ENCODE data around the gene N4BP2L2. TPM values are rescaled to one million over a fixed set of nuclear protein-coding genes. Genes with fewer than 3 reads are reported as not detected.

N4BP2L2 gene
- total and polyA plus RNA-seq, 9 of the 15 experiments (the other 6 are each of a cell fraction or from before 2014, with no cell fraction given), result 33.9 to 76.4 (median 48.7) TPM

- peak; percentile 48; the same call in 1 of the 2 replicates for TF ChIP-seq JUND (IDR thresholded peaks at IDR 0.05; ENCODE audit: borderline replicate concordance, low read depth, low read length)
- TF ChIP-seq JUND (tag; IDR thresholded peaks at IDR 0.05; ENCODE audit: borderline replicate concordance, low read depth, low read length), result no peak
- TF ChIP-seq CEBPG (CRISPR knock-in tag; IDR thresholded peaks at IDR 0.05), result no peak
- TF ChIP-seq CEBPG (tag; conservative IDR thresholded peaks at IDR 0.05 in 1 of 2, IDR thresholded peaks at IDR 0.05 in 1 of 2), result no peak
- TF ChIP-seq ATF1 (CRISPR knock-in tag; IDR thresholded peaks at IDR 0.05), result no peak
- no peak for TF ChIP-seq ATF1 (tag; IDR thresholded peaks at IDR 0.05)
- TF ChIP-seq, protein P1, sequence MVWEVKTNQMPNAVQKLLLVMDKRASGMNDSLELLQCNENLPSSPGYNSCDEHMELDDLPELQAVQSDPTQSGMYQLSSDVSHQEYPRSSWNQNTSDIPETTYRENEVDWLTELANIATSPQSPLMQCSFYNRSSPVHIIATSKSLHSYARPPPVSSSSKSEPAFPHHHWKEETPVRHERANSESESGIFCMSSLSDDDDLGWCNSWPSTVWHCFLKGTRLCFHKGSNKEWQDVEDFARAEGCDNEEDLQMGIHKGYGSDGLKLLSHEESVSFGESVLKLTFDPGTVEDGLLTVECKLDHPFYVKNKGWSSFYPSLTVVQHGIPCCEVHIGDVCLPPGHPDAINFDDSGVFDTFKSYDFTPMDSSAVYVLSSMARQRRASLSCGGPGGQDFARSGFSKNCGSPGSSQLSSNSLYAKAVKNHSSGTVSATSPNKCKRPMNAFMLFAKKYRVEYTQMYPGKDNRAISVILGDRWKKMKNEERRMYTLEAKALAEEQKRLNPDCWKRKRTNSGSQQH (CRISPR knock-in tag; IDR thresholded peaks at IDR 0.05), result no peak
- TF ChIP-seq, protein P2, sequence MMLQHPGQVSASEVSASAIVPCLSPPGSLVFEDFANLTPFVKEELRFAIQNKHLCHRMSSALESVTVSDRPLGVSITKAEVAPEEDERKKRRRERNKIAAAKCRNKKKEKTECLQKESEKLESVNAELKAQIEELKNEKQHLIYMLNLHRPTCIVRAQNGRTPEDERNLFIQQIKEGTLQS (IDR thresholded peaks at IDR 0.05), result peak; percentile 68
- TF ChIP-seq, protein P2 (CRISPR knock-in tag; conservative IDR thresholded peaks at IDR 0.05), result no peak
Measured at GRCh38 chr13:32501064-32501463, 37.5 kb downstream of the N4BP2L2 start (continued).
